Body of pancreas (tissue), 4 donors: ENCODE data around the gene BAHCC1.

Experiments
- POLR2A ChIP-seq, 3 donors: fragments of 450-650 bp; IDR thresholded peaks; one replicate each; pipeline ENCODE4 v1.6.1; 2016; ENCODE audit warnings: antibody characterized with exemption in 3 of 3, mild to moderate bottlenecking in 2 of 3
- TF ChIP-seq, protein P1 (sequence below), 7 experiments: fragments of 450-650 bp in 4 of 7; fragments of 200-600 bp in 3 of 7; sonication (generic) in 3 of 7; IDR thresholded peaks; one replicate each; pipeline ENCODE4 v1.5.1; 2016 to 2019; ENCODE audit warnings: antibody characterized with exemption in 7 of 7

DNA sequence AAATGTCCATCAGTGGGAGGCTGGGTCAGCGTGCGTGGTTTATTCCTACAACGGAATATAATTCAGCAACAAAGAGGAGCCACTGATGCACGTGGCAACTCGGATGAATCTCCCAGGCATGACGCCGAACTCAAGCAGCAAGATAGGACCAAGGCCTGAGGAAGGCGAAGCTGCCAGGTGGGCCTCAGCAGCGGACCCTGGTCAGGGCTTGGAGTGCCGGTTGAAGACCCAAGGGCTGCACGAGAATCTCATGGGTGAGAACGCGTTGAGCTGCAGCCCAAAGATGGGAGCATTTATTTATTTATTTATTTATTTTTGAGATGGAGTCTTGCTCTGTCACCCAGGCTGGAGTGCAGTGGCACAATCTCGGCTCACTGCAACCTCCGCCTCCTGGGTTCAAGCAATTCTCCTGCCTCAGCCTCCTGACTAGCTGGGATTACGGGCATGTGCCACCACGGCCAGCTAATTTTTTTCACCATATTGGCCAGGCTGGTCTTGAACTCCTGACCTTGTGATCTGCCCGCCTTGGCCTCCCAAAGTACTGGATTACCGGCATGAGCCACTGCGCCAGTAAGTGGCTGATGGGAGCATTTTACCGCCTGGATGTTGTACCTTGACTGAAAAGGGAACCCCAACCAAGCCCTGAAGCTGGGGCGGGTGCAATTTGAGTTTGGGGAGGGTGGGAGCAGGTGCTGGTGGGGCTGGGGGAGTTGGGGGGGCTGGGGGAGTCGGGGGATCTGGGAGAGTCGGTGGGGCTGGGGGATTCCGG, 18.1 kb upstream of the BAHCC1 start:
- TF ChIP-seq, protein P1, sequence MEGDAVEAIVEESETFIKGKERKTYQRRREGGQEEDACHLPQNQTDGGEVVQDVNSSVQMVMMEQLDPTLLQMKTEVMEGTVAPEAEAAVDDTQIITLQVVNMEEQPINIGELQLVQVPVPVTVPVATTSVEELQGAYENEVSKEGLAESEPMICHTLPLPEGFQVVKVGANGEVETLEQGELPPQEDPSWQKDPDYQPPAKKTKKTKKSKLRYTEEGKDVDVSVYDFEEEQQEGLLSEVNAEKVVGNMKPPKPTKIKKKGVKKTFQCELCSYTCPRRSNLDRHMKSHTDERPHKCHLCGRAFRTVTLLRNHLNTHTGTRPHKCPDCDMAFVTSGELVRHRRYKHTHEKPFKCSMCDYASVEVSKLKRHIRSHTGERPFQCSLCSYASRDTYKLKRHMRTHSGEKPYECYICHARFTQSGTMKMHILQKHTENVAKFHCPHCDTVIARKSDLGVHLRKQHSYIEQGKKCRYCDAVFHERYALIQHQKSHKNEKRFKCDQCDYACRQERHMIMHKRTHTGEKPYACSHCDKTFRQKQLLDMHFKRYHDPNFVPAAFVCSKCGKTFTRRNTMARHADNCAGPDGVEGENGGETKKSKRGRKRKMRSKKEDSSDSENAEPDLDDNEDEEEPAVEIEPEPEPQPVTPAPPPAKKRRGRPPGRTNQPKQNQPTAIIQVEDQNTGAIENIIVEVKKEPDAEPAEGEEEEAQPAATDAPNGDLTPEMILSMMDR (IDR thresholded peaks at IDR 0.05) = no peak
- TF ChIP-seq POLR2A (IDR thresholded peaks at IDR 0.05) = no peak
